ENCODE measurements around the gene INAFM2.

INAFM2 gene

GRCh38 chr15:40345225-40345866, 21.9 kb downstream of the INAFM2 start:
- no peak for DNase-seq

GRCh38 chr15:40345867-40346578, 22.5 kb downstream of the INAFM2 start:
- no peak for DNase-seq

DNA sequence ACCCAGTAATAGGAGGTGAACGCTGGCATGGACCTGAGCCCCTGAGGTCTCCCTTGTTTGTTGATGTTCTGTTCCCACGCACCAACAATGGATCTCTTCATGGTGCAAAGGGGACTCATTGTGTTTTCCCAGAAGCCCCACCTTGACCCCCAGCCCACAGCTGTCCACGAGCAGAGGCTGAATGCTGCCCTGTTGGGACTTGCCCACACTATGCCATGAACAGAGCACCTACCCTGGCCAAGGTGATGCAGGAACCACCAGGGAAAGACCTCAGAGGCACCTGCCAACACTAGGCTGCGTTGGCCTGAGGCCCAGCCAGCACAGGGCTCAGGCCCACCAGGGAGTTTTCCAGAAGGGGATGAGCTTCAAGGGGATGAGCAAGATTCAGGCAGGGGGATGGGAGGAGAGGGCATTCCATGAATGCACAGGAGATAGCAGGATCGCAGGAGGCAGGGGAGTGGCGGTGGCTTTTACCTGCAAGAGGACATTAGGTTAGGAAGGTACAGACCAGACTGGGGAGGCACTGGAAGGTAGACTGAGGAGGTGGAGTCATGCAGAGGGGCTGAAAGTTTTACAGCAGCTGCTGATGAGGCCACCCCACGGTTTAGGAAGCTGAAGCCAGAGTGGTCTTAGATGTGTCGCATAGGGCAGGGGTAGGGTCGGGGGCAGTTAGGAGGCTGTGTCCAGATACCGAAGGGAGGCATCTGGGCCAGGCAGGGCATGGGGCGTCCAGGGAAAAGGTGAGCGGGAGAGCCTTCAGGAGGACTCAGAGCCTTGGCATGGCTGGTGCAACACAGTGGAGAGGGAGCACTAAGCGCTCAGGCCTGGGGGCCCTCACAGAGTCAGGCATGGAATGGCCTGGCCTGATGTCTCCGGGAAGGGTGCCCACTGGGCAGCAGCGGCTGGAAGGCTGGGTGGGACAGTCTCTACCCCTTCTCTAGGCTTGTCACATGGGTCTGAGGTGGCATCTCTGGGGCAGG, 23.4 kb downstream of the INAFM2 start:
- no peak for DNase-seq

DNA sequence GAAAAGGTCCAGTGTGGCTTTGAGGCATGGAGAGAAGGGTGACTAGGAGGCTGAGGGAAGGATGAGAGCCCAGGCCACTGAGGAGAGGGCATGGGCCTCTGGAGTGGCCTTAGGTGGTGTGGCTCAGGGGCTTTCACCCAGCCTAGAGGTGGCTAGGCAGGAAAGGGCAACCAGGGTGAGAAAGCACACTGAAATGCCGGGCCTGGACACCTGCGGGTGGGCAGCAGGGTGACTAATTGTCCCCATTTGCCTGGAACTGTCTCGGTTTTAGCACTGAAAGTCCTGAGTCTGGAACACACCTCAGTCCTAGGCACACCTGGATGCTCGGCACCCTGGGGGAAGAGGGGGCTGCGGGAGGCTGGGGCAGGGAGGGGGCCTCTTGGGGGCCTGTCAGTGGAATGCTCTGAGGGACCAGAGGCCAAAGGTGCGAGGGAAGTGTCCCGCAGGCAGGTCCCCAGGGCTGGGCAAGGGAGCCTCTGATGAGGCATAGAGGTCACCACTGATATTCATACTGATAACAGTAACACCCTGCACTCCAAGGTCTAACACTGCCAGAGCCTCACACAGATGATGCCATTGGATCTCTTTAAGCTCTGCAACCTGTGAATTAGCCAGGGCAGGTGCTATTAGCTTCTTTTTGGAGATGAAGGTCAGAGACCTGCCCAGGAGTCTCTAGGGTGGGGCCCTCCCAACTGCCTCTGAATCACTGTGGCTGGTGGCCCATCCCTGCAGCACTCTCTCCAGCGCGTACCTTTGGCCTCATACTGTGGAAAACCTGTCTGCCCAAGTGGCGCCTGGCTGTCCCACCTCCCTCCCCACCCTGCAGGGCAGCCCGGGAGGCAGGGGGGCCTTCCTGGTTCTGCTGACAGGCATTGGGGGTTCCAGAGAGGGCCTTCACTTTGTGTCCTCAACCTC, 24.3 kb downstream of the INAFM2 start:
- no peak for DNase-seq

DNA sequence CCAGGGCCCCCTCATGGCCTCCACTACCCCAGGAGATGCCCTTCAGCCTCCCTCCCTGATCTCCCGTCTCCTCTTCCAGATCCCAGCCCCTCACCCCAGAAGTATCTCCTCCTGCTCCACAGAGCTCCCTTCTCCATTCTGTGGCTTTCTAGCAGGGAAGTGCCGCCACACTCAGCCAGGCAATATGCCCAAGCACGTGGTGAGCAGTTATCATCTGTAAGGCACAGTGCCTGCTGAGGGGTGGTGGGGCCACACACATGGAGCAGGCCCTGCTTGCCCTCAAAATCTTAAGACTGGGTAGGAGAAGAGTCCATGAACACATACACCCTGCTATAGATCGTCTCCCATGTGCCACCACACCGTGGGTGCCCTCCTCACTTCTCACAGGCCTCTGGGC, 25.0 kb downstream of the INAFM2 start:
- DNase-seq: peak; percentile 53

- DNase-seq: no peak
Measured at GRCh38 chr15:40349163-40349562, 25.7 kb downstream of the INAFM2 start.

GRCh38 chr15:40352281-40352901, 28.9 kb downstream of the INAFM2 start:
- DNase-seq: no peak

DNA sequence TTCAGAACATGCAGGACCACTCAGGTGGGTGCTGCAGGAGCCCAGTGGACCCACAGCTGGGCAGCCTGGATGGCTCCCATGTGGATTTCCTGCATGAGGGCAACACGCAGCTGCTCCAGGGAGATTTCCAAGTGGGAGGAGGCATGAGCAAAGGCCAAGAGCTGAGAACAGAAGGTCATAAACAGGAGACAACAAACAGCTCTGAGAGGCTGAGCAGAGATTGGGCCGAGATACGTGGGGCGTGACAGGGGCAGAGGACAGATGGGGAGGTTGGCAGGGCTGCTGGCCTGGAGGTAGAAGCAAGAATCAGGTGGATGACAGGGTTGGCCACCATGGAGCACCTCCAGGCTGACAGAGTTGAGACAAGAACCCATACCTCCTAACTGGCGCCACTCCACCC, 30.2 kb downstream of the INAFM2 start:
- no peak for DNase-seq

- peak; percentile 73 for DNase-seq
Measured at GRCh38 chr15:40354408-40355171, 31.1 kb downstream of the INAFM2 start.

GRCh38 chr15:40355976-40356585, 32.6 kb downstream of the INAFM2 start:
- no peak for DNase-seq

DNA sequence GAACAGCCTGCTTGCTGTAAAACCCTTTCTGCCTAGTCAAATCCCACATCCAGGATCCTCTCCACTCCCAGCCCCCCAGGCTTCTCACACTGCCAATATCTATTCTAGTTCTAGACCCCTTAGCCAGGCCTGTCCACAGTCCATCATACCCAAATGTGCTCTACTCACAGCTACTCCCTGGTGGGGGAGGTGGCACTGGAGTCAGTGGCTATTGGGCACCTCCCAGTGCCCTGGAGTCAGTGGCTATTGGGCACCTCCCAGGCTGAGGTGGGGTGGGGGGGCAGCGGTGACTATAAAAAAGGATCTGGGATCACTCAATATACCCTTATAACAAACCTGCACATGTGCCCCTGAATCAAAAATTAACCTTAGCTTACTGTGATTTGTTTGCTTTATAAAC, 33.8 kb downstream of the INAFM2 start:
- no peak for DNase-seq

GRCh38 chr15:40357723-40358470, 34.4 kb downstream of the INAFM2 start, which contains the start of gene DISP2:
Gene DISP2 (plus strand): TSS chr15:40358219. CDS start chr15:40358322, 103 bp downstream.
- DNase-seq: peak; percentile 93

- DNase-seq: no peak
Measured at GRCh38 chr15:40358471-40359353, 35.2 kb downstream of the INAFM2 start.

- no peak for DNase-seq
Measured at GRCh38 chr15:40360015-40360414, 36.5 kb downstream of the INAFM2 start.

- no peak for DNase-seq
Measured at GRCh38 chr15:40361640-40362039, 38.1 kb downstream of the INAFM2 start.

DNA sequence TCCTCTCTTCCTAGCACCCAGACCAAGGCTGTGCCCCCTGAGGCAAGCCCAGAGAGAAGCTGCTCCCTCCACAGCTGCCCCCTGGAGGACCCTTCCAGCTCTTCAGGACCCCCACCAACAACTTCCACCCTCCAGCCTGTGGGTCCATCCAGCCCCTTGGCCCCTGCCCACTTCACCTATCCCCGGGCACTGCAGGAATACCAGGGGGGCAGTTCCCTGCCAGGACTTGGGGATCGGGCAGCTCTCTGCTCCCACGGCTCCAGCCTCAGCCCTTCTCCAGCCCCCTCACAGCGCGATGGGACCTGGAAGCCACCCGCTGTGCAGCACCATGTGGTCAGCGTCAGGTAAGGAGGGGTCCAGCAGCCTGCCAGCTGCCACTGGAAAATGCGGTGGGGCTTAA, 40.1 kb downstream of the INAFM2 start:
- DNase-seq: no peak

- peak; percentile 58 for DNase-seq
Measured at GRCh38 chr15:40364251-40364650, 40.8 kb downstream of the INAFM2 start.

- no peak for DNase-seq
Measured at GRCh38 chr15:40365016-40365415, 41.5 kb downstream of the INAFM2 start.

Data from hematopoietic multipotent progenitor cell treated with erythropoietin and hydrocortisone succinate and interleukin-3 and kit ligand, for 6 days (in vitro differentiated cells).